Thoracic aorta (tissue), 2 donors: ENCODE results near the gene DIP2A. TPM values are rescaled to one million over a fixed set of nuclear protein-coding genes. Genes with fewer than 3 reads are reported as not detected.

Source experiments
- ATAC-seq: fragments of 150-250 bp; one replicate; pipeline ENCODE4 v1.8.0; 2017; ENCODE audit warnings: low read depth; ENCODE audit not compliant: insufficient number of reproducible peaks, low FRiP score
- DNase-seq: peaks from one replicate; pipeline ENCODE4 v3.0.0-alpha.2; 2020; ENCODE audit warnings: low spot score
- H3K27ac ChIP-seq, 2 donors: fragments of 200-600 bp; sonication (generic); 1 replicate in 1 of 2; 2 replicates in 1 of 2; pipeline ENCODE4 v1.5.1; 2016; ENCODE audit warnings: mild to moderate bottlenecking in 2 of 2, moderate library complexity in 2 of 2
- H3K27me3 ChIP-seq: fragments of 200-600 bp; sonication (generic); replicated peaks from 2 replicates; pipeline ENCODE4 v1.6.0; 2016; ENCODE audit warnings: mild to moderate bottlenecking; ENCODE audit not compliant: insufficient read depth
- H3K36me3 ChIP-seq: fragments of 200-600 bp; sonication (generic); one replicate; pipeline ENCODE4 v1.5.1; 2016
- H3K4me1 ChIP-seq, 2 donors: fragments of 200-600 bp; sonication (generic); 1 replicate in 1 of 2; 2 replicates in 1 of 2; pipeline versions ENCODE4 v1.5.1 to v1.6.0; 2016; ENCODE audit warnings: low read depth in 2 of 2, mild to moderate bottlenecking in 1 of 2; ENCODE audit not compliant: control insufficient read depth in 1 of 2
- H3K4me3 ChIP-seq: fragments of 200-600 bp; sonication (generic); 2 replicates; pipeline ENCODE4 v1.5.1; 2016; ENCODE audit warnings: mild to moderate bottlenecking
- H3K9me3 ChIP-seq: fragments of 200-600 bp; sonication (generic); 2 replicates; pipeline ENCODE4 v1.5.1; 2016
- CTCF ChIP-seq: fragments of 200-600 bp; sonication (generic); IDR thresholded peaks from one replicate; pipeline ENCODE4 v1.5.1; 2019; ENCODE audit warnings: antibody characterized with exemption
- total RNA-seq, 2 donors: library from RNA; depleted of rRNA; stranded (reverse); fragments of >200 nt; gene quantifications; one replicate each; pipeline versions ENCODE4 v1.1.0 to v1.2.3, GENCODE V29; 2016

The DIP2A gene
- total RNA-seq, 2 donors from 2014 or later: 47.7 to 58.3 TPM

GRCh38 chr21:46425571-46425970 is 33.1 kb upstream of the DIP2A start:
- Histone ChIP-seq H3K4me3 (no peak overlapping the region), H3K36me3 (peaks cover 33% of the 10 kb centered on the region), H3K27ac (no peak overlapping the region), H3K4me1 (no peaks in the 10 kb centered on the region), H3K27me3 (no peaks in the 10 kb centered on the region), H3K9me3 (no peaks in the 10 kb centered on the region)
- ATAC-seq (no peak), DNase-seq (no peak)
- TF ChIP-seq CTCF: no peak

GRCh38 chr21:46426313-46427046 is 32.2 kb upstream of the DIP2A start:
- DNase-seq: no peak
- H3K4me3 ChIP-seq: no peak overlapping the region
- no peaks in the 10 kb centered on the region for H3K4me1 ChIP-seq
- peaks cover 35% of the 10 kb centered on the region for H3K36me3 ChIP-seq
- no peaks in the 10 kb centered on the region for H3K9me3 ChIP-seq
- no peak for ATAC-seq
- no peak overlapping the region for H3K27ac ChIP-seq
- TF ChIP-seq CTCF: no peak
- H3K27me3 ChIP-seq: no peaks in the 10 kb centered on the region

- Histone ChIP-seq H3K27me3 (no peaks in the 10 kb centered on the region), H3K4me3 (no peak overlapping the region), H3K4me1 (no peaks in the 10 kb centered on the region), H3K36me3 (peaks cover 39% of the 10 kb centered on the region), H3K9me3 (no peaks in the 10 kb centered on the region), H3K27ac (no peak overlapping the region)
- TF ChIP-seq CTCF: no peak
- DNase-seq: no peak
- ATAC-seq: no peak
These were observed 31.2 kb upstream of the DIP2A start for GRCh38 chr21:46427516-46427915.

GRCh38 chr21:46428286-46428685 is 30.4 kb upstream of the DIP2A start:
- Histone ChIP-seq H3K9me3 (no peaks in the 10 kb centered on the region), H3K4me3 (no peak overlapping the region), H3K4me1 (no peaks in the 10 kb centered on the region), H3K27me3 (no peaks in the 10 kb centered on the region), H3K36me3 (peaks cover 45% of the 10 kb centered on the region), H3K27ac (no peak overlapping the region)
- DNase-seq (no peak), ATAC-seq (no peak)
- no peak for TF ChIP-seq CTCF

GRCh38 chr21:46428987-46429710 is 29.5 kb upstream of the DIP2A start:
- no peaks in the 10 kb centered on the region for H3K4me1 ChIP-seq
- ATAC-seq (no peak), DNase-seq (no peak)
- H3K27me3 ChIP-seq: no peaks in the 10 kb centered on the region
- H3K9me3 ChIP-seq: no peaks in the 10 kb centered on the region
- no peak for TF ChIP-seq CTCF
- peaks cover 46% of the 10 kb centered on the region for H3K36me3 ChIP-seq
- H3K4me3 ChIP-seq: no peak overlapping the region
- no peak overlapping the region for H3K27ac ChIP-seq
